Thyroid gland (tissue), 4 donors: Measurements from ENCODE around the gene HK1.

ENCODE experiments used
- CTCF ChIP-seq, 6 experiments: fragments of 200-600 bp in 3 of 6; fragments of 450-650 bp in 3 of 6; sonication (generic) in 3 of 6; IDR thresholded peaks; one replicate each; pipeline ENCODE4 v1.5.1; 2016 to 2019; ENCODE audit warnings: antibody characterized with exemption in 6 of 6, mild to moderate bottlenecking in 2 of 6, inconsistent platforms in 1 of 6, moderate library complexity in 1 of 6
- POLR2A ChIP-seq, 2 donors: fragments of 450-650 bp; IDR thresholded peaks; one replicate each; pipeline ENCODE4 v1.6.1; 2017; ENCODE audit warnings: antibody characterized with exemption in 2 of 2, mild to moderate bottlenecking in 2 of 2, moderate library complexity in 1 of 2

DNA sequence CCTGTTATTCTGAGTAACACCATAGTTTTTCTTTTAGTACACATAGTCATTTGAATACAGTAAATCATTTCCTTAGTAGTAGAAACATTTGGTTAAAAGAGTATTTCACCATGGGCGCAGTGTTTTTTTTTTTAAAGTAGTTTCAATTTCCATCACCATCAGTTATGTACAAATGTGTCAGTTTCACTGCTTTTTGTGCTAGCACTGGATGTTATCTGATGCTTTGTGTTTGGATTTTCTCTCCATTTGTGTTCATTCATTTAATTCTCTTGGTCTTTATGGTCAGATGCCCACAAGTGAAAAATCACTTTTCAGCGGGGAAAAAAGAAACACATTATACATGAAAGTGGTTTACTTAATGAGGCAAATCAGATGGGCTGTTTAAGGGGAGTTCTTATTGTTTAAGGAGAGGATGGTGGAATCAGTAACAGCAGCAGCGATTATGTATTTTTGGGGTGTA lies 16.0 kb upstream of the HK1 start:
- TF ChIP-seq CTCF (IDR thresholded peaks at IDR 0.05) = no peak
- TF ChIP-seq POLR2A (IDR thresholded peaks at IDR 0.05) = no peak
